Esophagus squamous epithelium (tissue), 4 donors: ENCODE data around the gene POLN.

Experiments
- POLR2A ChIP-seq, 4 donors: fragments of 450-650 bp; IDR thresholded peaks; one replicate each; pipeline ENCODE4 v1.6.1; 2017; ENCODE audit warnings: antibody characterized with exemption in 4 of 4, mild to moderate bottlenecking in 4 of 4, moderate library complexity in 3 of 4
- TF ChIP-seq, protein P1 (sequence below), 6 experiments: fragments of 450-650 bp in 4 of 6; fragments of 200-600 bp in 2 of 6; sonication (generic) in 2 of 6; IDR thresholded peaks; one replicate each; pipeline ENCODE4 v1.5.1; 2016 to 2019; ENCODE audit warnings: antibody characterized with exemption in 6 of 6, mild to moderate bottlenecking in 4 of 6, moderate library complexity in 4 of 6

DNA sequence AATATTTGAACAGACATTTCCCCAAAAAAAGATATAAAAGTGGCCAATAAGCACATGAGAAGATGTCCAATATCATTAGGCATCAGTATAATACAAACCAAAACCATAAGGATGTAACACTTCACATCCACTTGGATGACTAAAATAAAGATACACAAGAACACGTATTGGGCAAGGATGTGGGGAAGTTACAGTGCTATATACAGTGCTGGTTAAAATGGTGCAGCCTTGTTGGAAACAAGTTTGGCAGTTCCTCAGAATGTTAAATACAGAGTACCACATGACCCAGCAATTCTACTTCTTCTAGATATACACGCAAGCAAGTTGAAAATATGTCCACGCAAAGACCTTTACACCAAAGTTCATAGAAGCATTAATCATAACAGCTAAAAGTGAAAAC, 58.9 kb downstream of the POLN start:
- TF ChIP-seq POLR2A (IDR thresholded peaks at IDR 0.05): no peak
- TF ChIP-seq, protein P1, sequence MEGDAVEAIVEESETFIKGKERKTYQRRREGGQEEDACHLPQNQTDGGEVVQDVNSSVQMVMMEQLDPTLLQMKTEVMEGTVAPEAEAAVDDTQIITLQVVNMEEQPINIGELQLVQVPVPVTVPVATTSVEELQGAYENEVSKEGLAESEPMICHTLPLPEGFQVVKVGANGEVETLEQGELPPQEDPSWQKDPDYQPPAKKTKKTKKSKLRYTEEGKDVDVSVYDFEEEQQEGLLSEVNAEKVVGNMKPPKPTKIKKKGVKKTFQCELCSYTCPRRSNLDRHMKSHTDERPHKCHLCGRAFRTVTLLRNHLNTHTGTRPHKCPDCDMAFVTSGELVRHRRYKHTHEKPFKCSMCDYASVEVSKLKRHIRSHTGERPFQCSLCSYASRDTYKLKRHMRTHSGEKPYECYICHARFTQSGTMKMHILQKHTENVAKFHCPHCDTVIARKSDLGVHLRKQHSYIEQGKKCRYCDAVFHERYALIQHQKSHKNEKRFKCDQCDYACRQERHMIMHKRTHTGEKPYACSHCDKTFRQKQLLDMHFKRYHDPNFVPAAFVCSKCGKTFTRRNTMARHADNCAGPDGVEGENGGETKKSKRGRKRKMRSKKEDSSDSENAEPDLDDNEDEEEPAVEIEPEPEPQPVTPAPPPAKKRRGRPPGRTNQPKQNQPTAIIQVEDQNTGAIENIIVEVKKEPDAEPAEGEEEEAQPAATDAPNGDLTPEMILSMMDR (IDR thresholded peaks at IDR 0.05): no peak
